Nucleus accumbens (tissue), 56 donors: ENCODE measurements around the gene NFATC1.
A peak's percentile ranks its signal among the peaks of the same experiment; 100 is the strongest.

ENCODE experiments used
- DNase-seq, 56 donors: peaks; one replicate each; lab custom pipeline; 2025; lab: John Stamatoyannopoulos, UW

NFATC1 gene

DNA sequence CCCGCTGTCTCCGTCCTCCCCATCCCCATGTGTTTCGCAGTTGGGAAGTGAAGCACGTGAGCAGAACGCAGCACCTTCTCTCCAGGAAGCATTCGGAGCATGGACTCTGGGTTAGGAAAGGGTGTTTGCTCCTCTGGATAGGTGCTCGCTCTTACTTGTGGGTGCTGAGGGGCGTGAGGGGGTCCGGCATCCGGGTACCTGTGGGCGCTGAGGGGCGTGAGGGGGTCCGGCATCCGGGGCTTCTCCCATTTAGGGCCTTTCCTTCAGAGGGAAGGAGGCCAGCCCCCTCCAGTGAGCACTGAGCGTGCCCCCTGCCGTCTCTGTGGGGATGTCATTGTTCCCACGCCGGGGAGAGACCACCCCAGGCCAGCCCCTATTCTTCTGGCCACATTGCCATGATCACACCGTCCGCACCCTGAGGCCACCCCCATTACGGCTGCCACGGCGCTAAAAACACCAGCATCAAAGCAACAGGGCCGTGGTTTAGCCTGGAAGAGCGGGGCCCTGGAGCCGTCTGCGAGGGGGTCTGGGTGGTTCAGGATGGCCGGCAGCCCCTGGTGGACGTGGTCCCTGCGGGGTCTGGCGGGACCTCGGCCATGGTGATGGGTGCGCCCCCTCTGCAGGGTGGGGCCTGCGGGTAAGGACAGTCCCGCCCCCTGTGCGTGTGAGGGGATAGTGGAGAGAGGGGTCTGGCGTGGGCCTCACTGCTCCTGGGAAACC lies 41.0 kb downstream of the NFATC1 start:
- no peak for DNase-seq

DNA sequence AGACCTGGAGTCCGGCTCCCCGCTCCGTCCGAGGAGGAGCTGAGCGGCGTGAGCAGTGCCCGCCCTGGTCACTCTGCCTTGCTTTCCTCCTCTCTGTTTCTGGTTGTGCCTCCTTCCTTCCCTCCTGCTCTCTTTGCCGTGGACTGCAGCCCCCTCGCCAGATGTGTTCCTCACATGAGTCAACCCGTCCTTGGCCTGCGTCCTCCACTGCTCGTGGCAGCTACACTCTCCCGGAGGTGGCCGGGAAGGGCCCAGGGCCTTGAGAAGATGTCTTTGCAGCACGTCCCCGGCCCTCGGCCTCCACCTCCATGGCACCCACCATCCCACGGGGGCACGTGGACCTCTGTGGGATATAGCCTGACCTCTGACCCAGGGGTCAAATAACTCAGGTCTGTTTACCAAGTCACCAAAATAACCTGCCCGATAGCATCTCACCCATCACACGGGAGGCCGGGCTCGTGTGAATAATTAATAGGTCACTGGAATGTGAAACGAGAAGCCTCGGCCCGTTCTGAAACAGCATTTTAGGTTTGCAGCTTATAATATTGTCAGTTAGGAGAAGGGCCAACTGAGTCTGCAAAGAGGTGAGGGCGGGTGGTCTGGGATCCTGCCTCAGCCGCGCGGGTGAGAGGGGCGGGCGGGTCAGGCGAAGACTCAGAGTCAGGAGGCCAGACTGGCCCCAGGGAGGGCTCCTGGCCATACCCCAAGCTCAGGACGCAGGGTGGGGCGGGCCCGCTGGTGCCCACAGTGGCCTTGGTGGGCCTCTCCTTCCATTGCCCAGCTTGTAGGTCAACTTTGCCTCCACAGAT lies 42.6 kb downstream of the NFATC1 start:
- DNase-seq = no peak

DNA sequence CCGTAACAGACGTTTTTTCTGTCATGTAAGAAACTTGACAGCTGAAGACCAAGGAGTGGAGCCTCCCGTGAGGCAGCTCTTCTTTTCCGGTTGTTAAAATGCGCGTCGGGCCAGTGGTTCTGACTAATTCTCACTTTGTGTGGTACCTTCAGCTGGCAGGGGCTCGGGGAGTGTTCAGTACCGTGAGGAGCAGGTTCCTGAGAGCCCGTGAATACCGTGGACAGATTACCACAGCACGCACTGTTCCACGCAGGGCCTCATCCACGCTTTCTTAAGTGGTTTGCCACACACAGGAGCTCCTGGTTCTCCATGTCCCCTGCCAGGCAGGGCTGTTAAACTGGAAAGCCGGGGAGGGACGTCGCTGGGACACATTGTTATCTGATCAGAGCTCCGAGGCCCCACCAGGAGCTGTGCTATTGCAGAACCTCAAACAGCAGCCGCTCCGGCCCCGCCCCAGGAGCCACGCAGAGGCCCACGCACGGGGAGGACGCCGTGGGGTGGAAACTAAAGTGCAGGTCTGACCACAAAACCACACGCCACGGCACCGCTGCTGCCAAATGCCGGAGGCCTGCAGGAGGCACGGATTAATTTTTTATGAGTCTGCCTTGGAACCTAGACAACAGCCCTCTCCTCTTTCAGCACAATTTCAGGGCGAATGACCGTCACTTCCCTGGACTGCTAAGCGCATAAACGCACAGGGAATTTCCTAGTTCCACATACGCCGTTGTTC lies 43.3 kb downstream of the NFATC1 start:
- no peak for DNase-seq

DNA sequence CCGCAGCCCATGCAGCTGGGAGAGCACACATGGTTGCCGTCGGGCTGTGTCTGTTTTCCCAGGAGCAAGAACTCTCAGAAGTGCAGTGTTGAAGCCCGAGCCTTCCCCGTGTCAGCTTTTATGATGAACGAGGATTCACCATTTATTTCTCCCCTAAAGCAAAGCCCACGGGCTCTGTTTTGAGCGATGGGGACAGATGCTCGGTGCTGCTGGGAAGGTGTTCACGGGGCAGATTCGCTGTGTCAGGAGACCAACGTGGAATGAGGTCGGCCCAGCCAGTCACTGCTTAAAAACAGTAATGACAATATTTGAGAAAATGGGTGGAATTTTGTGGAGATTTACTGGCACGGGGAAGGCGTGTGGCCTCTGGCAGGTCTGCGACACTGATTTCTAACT lies 43.9 kb downstream of the NFATC1 start:
- DNase-seq = no peak

DNA sequence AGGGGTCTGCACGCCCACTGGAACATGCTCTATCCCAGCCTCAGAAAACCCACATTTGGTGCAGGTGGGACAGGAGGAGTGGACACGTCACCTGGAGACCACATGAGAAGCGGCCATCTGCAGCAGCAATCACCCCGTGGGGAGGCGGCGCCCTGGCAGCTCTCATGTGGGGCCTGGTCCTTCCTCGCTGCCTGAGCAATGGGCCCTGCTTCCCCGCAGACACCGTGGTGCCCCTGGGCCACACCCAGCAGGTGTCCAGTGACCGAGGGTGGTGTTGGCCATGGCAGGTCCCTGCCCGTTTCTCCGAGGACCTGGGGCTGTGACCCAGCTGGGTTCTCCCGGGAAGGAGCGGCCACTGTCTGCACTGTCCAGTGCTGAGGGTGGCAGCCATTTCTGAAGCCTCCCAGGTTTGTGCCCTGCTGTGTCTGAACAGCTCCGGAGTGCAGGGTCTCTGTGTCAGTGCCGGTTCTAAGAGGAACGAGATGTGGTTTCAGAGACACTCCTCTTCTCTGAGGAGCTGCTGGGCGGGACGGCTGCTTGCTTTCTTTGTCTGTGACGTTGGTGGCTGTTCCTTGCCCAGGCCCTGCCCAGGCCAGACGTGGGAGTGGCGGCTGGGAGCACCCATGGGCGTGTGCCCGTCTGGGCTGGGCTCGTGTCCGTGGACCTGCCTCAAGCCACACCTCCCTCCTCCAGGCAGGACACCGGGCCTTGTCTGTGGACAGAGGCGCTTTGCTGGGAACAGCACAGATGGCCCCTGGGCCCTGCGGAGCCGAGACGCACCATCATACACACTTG lies 44.8 kb downstream of the NFATC1 start:
- DNase-seq = no peak

DNA sequence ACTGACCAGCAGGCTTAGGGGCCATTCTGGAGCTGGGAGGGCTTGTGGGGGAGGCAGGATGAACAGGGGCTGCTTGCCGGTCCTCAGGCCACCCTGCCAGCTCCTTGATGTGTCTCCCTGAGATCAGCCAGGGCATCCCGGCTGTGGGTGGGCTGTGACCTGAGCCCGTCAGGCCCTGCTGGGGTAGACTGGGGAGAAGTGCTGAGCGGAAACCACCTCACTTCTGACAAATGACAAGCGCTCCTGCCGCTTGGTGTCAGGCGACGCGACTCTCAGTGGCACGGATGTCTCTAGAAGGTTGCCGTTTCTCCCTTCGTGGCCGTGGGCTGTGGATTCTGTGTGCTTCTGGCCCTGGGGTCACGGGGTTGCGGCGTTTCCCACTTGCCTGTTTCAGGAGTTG lies 45.7 kb downstream of the NFATC1 start:
- no peak for DNase-seq

DNA sequence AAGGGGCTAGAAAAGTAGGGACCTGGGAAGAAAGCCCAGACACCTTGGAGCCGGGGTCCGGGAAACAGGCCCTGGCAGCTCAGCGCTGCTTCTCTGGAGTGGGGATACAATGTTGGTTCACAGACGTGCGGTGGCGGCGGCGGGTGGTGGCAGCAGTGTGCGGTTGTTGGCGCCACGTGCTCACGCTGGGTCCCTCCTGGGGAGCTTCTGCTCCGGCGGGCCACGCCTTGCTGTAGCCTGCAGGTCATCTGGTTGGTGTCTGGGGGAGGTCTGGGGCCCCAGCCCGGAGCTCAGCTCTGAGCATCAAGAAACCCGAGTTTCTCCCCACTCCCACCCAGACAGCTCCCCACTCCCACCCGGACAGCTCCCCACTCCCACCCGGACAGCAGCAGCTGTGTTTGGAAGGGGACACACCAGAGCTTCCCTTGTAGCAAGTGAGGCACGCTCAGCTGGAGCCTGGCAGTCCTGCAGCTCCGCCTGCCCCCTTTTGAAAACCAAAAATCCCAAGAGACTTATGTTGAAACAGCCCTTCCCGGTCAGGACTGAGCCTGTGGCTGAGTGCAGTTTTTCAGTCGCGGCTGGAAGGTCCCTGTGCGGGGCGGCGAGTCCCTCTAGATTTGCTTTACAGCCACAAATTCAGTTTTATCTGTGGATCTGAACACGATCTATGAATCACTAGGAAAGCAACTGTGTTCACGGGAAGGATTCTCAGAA lies 46.9 kb downstream of the NFATC1 start:
- DNase-seq = no peak

DNA sequence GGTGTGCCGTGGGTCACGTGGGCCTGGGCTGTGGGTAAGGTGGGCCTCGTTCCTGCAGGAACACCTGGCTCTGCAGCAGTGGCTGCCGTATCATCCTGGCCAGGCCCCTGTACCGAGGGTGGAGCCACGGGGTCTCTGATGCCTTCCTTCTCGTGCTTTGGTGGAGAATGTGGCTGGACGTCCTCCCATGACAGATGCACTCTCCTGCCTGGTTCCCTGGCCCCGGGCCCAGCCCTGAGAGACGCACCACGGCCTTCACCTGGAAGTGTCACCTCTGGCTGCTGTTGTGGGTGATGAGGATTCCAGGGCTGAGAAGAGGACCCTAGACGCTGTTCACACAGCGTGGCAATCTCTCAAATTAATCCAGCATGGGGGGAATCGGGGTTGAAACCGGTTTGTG lies 49.5 kb downstream of the NFATC1 start:
- DNase-seq = no peak

DNA sequence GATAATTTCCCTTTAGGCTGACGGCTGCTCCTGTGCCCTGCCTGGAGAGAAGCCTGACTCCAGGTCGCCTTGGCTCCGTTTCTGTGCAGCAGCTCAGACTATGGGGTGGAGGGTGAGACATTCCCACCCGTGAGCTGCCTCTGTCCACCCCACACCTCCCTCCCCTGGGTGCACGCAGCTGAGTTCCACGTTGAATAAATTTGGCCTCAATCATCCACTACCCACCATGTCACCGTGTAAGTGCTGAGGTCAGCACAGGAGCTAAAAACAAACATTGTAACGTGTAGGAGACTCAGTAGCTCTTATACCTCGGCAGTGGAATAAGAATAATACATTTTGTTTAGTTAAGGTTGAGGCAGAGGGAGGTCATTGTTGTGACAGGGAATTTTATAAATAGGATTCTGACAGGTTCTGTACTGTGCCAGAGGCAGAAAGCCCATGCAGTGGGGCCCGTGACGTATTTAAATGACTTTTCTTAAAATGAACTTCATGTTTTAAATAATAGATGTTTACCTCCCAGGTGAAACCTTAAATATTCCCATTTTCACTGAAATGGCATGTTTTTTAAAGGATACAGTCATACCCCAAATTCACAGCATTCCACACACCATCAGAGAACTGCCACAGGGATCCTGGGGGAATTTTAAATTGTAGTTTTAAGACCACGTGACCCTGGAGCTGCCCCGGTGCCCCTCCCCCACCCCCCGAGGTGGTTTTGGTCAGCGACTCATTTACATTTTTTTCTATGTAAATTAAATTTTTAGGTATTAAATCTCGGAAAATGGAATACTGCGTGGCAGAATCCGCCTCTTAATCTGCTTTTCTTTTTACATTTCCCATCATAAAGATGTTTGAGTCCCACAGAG lies 50.2 kb downstream of the NFATC1 start:
- DNase-seq = no peak

DNA sequence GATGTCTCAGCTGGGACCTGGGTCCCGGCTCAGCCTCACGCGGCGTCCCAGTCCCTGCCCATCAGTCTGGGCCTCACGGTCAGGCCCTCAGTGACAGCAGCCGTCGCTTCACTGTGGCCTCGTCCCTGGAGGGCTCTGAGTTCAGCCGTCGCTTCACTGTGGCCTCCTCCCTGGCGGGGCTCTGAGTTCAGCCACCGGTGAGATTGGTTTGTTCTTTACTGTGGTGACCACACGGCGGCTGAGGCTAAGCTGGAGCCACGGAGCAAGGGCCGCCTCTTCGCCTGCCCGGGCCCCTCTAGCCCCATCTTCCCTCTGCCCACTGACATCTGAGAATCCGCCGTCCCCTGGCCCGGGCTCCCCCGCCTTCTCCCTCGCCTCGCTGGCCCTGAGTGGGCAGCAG lies 51.2 kb downstream of the NFATC1 start:
- DNase-seq = no peak

DNA sequence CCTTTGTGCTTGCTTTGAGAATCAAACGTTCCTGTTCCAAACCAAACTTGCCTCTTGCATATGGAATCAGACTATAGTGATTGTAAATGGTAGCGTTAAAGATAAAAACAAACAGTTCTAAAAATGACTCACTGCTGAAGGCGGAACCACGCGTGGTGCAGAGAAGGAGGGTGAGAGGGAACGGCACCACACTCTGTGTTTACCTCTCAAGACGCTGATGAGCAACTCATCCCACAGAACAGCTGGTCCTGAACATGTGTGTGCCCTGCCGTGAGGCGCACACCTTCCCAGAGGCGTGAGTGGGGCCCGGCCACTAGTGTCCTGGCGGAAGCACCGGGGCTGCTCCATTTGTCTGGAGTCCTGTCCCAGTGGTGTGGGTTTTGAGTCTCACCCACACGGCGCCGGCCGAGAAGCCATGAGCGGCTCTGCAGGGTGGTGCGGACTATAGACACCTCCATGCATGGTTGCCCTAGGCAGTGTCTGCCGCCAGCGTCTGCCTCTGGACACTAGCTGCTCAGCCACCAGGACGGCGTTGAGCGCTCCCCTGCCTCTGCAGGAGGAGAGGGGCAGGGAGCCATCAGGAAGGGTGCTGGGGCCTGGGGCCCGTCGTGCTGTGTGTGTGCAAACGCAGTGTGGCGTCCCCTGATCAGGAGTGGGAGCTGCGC lies 52.1 kb downstream of the NFATC1 start:
- peak in 1 of 56 donors; percentile 24 for DNase-seq

DNA sequence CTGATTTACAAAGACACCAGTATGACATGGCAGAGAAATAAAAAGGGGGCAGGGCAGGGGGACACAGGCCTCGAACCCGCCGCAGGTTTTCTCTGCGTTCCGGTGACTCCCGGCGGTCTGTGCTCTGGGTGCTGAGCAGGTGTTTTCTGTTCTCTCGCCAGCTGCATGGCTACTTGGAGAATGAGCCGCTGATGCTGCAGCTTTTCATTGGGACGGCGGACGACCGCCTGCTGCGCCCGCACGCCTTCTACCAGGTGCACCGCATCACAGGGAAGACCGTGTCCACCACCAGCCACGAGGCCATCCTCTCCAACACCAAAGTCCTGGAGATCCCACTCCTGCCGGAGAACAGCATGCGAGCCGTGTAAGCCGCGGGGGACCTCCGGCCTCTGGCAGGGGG lies 52.9 kb downstream of the NFATC1 start:
- no peak for DNase-seq

DNA sequence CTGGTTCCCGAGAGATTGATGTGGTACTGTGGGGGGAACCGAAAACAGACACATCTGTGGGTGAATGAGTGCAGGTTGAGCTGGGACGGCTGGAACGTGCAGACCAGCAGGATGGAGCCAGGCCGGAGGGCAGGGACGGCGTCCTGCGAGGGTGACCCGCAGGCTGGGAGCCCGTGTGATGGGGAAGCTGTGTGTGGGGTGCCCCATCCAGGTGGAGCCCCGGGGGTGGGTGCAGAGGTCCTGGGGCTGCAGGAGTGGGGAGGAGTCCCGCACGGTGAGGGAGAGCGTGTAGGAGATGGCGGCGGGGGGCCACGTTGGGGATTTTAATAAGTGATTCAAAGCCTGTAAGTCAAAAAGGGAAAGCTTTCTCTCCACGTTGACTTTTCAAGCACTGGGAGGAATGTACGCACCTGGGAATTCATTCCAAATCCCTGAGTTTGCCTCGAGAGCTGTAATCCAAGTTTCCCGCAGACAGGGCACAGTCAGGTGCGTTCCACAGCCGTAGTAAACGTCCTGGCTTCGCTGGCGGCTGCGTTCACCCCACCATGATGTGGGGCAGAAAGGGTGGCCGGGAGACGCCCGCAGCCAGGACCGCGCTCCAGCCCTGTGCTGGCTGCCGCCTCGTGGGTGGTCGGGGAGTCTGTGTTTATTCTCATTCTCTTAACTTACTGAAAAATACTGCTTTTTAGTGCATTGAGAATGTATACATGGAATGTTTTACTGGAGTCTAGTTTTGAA lies 54.0 kb downstream of the NFATC1 start:
- no peak for DNase-seq

DNA sequence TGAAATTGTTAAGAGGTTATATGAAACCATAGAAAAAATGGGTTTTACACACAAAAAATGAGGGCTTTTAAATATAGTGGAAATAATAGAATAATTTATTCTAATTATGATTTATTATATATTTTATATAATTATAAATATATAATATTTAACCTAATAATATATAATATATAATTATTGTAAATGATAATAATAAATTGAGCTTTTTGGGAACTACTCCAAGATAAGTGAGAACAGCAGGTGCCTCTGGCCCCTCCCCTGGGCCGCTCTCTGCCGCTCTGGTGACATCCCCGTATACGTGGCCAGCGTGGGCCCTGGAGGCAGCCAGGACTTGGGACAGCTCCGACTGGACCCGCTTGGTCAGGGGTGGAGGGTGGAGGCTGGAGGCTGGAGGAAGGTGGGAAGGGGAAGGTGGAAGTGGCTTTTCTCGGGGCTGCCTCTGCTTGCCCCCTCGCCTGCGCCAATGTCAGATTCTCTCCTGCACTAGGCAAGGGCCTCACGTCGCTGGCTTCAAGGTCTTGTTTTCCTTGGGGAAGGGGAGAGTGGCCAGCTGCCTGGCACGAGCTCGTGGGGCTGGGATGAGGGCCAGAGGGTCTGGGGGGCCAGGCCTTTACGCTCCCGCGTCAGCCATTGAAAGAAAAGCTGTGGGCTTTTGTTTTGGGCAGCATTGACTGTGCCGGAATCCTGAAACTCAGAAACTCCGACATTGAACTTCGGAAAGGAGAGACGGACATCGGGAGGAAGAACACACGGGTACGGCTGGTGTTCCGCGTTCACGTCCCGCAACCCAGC lies 54.8 kb downstream of the NFATC1 start:
- no peak for DNase-seq

DNA sequence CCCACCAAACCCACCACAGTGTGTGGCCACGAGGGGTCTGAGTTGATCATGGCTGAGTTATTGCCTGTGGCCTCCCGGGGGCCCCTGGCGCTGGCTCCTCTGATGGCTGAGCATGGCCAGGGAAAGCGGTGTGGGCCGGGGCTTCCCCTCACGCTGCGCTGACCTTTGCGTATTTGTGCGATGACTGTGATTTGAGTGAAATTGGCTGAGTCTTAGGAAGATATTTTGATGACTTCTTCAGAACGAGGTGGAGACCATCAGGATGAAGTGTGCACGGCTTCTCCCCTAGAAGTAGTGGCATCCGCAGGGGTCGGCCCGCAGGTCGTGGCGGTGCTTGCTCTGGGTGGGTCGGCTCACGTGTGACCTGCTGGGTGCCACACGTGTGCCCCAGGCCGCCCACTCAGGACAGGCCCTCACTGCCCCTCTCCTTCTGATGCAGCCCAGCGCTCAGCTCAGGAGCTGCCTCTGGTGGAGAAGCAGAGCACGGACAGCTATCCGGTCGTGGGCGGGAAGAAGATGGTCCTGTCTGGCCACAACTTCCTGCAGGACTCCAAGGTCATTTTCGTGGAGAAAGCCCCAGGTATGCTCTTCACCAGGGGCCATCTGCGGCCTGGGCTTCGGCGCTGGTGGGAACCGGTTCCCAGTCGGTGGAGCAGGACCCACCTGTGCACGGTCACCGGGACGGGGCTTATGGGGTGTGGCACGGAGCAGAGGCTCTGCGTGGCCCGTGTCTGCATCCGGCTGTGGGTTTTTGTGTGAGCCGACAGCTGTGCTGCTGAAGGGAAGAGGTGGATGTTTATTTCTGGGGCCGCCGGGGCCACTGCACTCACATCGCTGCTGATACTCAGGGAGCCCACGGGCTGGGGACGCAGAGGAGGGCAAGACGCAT lies 55.8 kb downstream of the NFATC1 start:
- no peak for DNase-seq
